ENCODE measurements around the gene GNG4.

GRCh38 chr1:235669277-235669676 is 19.7 kb upstream of the GNG4 start:
- TF ChIP-seq CTCF (IDR thresholded peaks at IDR 0.05) (no peak), POLR2A (IDR thresholded peaks at IDR 0.05) (no peak)

All from adrenal gland (tissue), 5 donors.